Activated gamma-delta T cell (primary cell): ENCODE measurements around the gene PLSCR1.

Experiments used
- DNase-seq: peaks from one replicate; lab custom pipeline; 2025; lab: John Stamatoyannopoulos, UW
- total RNA-seq, 2 donors: gene quantifications; one replicate each; lab custom pipeline; 2026; lab: John Stamatoyannopoulos, UW

PLSCR1 gene
- total RNA-seq = 25.5 to 36.2 reads per million in 2 donors

- DNase-seq = peak; percentile 56
Measured at GRCh38 chr3:146544002-146544928, at the start of gene PLSCR1. PLSCR1 (minus strand) TSS chr3:146544607; CDS start chr3:146536552, 8,055 bp downstream.

DNA sequence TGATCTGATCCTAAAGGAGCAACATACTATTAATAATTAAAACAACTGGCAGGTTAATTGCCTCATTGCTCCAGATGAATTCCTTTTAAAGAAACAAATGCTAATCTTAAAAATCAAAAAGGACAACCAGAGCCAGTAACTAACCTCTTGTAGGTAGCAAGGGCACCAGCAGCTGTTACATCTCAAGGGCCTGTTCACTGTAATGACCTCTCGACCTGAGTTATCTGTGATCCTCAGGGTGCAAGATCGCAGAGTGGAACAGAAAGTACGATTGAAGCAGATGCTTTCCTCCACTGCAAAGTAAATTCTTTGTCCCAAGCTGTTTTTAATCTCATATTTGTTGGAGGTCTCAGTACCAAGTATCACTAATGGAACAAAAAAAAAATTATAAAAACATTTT is 49.4 kb upstream of the PLSCR1 start:
- no peak for DNase-seq

GRCh38 chr3:146590521-146590920 is 46.1 kb upstream of the PLSCR1 start:
- no peak for DNase-seq

DNA sequence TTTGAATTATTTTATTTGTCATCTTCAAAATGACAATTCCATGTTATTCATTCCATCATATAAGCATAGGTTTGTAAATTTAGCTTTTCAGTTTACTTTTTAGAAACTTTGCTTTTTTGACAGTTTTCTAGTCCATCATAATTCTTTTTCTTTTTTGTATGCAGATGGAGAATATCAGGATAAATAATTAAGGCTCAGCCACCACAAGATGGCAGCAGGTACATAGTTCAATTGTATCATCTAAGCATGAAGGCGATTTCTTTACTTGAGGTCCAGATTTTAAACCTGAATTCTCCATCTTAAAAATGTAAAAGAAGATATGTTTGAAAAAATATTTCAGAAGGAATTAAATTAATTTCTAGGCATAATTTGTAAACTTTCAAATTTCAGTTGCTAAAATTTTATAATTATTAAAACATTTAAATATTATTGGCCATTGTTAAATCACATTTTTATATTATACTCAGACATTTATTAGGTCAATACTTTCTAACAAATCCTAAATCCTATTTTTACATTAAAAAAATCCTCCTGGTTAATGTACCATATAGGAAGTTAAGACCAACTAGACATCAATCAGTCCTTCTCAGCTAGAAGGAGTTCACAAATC is 45.6 kb upstream of the PLSCR1 start:
- DNase-seq = no peak

- DNase-seq = no peak
Measured at GRCh38 chr3:146585156-146585555, 40.7 kb upstream of the PLSCR1 start.

DNA sequence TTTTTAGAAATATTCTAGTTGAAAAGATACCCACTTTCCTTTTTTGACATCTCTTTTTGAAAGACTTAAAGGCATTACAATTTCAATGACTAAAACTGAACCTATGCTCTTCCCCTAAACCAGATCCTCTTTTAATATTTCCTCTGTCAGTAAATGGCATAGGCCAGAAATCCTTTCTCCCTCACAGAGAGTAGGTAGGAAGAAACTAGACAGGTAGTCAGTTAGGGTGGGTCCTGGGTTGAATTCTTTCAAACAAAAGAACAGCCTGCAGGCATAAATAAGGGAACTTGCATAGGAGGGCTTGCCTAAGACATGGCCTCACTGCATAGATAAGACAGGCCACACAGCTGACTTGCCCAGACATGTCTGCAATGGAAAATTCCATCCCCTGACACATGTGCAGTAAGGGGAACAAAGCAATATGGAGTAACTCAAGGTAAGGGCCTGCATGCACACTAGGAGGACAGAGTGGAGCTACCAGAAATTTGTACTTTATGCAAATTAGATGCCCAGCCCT is 37.6 kb upstream of the PLSCR1 start:
- no peak for DNase-seq

- no peak for DNase-seq
Measured at GRCh38 chr3:146581080-146581601, 36.7 kb upstream of the PLSCR1 start.

DNA sequence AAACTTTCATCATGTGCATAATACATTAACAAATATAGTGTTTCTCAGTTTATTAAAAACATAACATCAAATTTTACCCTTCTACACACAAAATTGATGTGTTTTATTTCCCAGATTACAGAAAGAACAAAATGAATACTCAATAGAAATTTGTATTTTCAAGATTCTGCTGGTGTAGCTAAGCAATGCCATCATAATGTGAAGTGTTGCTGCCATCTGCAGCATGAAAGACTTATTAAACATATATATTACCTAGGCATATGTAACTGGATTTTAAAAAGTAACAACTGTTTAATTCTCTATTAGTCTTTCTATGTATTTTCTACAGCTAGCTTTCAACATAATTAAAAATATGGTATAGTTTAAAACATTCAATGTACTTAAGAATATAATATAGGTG is 33.3 kb upstream of the PLSCR1 start:
- DNase-seq = no peak

DNA sequence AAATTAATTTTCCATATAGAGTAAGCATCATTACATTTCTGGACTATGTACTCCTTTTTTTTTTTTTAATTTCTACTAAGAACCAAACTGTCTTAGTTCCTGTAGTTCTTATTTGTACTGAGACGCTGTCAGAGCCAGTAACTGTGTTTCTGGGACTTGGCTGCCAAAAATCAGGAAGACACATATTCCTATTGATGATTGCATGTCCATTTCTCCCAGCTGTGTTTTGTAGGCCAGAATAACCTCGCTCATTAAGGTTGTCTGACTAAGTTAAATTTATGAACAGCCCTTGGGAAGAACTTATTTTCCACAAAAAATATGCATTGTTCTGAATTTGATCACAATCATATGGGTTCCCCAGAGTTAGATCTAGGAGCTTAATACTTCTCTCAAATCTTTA is 31.2 kb upstream of the PLSCR1 start:
- DNase-seq = no peak

DNA sequence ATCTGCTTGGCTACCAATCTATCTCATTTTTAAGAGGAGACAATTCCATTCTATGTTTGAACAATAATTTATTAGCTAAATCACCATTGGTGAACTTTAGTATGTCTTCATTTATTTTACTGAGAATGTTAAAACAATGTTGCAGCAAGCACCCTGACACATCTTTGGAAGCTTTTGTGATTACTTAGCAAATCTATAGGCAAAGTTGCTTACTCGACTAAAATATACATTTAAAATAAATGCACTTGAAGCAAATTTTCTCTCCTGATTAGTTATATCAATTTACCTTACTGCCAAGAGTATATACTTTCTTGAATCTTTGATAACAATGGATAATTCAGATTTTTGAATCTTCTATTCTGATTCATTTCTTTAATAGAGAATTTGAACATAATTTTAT is 29.8 kb upstream of the PLSCR1 start:
- DNase-seq = no peak

DNA sequence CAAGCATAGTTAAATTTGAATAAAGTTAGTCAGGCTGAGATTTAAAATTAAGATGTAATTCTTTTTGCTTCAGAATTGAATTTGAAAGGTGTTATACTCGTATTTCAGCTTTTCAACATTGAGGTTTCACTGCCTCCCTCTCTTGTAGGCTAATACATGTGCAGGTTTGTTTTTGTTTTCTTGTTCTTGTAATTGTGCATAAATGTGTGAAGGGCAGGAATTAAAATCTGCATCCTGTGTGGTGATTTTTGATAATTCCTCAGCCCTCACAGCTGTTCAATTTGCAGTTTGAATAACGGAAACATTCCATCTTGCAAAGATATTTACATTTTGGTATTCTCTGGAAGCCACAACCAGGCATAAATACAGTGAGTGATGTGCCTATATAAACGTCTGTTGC is 24.9 kb upstream of the PLSCR1 start:
- no peak for DNase-seq

DNA sequence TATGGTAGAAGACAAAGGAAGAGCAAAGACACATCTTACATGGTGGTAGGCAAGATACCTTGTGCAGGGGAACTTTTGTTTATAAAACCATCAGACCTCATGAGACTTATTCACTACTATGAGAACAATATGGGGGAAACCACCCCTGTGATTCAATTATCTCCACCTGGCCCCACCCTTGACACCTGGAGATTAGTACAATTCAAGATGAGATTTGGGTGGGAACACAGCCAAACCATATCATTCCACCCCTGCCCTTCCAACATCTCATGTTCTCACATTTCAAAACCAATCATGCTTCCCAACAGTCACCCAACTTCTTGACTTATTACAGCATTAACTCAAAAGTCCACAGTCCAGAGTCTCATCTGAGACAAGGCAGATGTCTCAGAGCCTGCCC is 21.7 kb upstream of the PLSCR1 start:
- no peak for DNase-seq

- no peak for DNase-seq
Measured at GRCh38 chr3:146561879-146562278, 17.5 kb upstream of the PLSCR1 start.

DNA sequence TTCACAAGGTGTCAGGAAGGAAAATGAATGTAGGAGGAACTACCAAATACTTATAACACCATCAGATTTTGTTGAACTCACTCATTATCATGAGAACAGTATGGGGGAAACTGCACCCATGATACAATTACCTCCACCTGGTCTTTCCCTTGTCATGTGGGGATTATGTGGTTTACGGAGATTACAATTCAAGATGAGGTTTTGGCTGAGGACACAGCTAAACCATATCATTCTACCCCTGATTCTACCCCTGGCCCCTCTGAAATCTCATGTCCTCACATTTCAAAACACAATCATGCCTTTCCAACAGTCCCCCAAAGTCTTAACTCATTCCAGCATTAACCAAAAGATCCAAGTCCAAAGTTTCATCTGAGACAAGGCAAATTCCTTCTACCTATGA is 17.1 kb upstream of the PLSCR1 start:
- no peak for DNase-seq

DNA sequence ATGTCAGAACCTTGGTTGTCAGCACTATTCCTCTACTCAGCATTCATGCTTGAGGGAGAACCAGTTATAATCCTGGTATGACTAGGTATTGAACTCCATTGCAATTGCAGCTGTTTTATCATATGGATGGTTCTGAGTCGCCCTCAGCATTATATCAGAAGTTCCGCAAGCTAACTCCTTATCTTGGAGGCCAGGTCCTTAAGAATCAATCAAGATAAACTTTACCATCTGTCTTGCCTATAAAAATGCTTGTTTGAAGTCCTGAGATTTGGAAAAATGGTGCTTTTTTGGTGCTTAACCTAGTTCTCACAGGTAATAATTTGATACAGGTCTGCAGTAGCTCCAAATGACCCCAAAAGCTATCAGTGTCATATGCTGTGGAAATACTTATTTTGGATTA is 16.3 kb upstream of the PLSCR1 start:
- DNase-seq = no peak

GRCh38 chr3:146559388-146559787 is 15.0 kb upstream of the PLSCR1 start:
- no peak for DNase-seq

- no peak for DNase-seq
Measured at GRCh38 chr3:146558781-146559180, 14.4 kb upstream of the PLSCR1 start.

- DNase-seq = no peak
Measured at GRCh38 chr3:146557745-146558144, 13.3 kb upstream of the PLSCR1 start.

DNA sequence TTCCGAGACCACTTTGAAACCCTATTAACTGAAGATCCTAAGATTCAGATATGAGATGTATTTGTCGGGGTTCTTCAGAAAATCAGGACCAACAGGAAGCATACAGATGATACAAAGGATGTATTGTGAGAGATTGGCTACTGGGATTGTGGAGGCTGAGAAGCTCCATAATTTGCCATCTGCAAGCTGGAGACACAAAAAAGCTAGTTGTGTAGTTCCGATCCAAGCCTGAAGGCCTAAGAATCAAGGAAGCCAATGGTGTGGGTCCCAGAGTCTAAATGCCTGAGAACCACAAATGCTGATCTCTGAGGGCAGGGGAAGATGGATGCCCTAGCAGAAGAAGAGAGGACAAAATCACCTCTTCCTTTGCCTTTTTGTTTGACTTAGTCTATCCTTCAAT is 10.9 kb upstream of the PLSCR1 start:
- DNase-seq = no peak

GRCh38 chr3:146554151-146554760 is 9.8 kb upstream of the PLSCR1 start:
- DNase-seq = no peak

DNA sequence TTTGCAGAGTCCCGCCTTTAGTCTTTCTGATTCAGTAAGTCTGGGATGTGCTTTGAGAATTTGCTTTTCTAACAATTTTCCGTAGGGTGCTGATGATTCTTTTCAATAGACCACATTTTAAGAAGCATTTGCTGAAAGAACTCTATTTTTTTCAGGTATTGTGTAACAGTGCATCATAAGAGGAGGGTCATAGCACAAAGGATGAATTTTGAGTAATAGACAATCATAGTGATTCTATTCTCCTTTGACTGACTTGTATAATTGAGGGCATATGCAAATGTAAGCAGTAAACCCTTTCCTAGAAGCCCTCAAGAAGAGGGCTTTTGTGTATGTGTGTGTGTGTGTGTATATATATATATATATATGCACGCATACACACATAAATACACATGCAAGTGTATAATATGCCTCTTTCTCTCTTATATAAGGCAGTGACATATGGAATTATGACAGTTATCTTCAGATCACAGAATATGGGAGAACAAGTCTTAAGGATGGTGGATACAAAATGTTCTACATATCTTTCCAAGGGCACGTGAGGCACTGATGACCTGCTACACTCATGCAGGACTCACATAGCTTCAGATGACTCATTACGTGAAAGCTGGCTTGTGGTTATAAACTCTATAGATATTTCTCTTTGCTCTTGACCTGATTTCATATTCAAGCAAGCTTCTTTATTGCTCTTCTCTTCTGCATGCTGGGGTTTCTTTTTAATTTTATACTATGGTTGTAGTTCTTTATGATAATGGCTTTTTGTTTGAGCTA is 6.5 kb upstream of the PLSCR1 start:
- no peak for DNase-seq
